ENCODE data around the gene AQP9. TPM values are rescaled to one million over a fixed set of nuclear protein-coding genes. Genes with fewer than 3 reads are reported as not detected.
A peak's percentile ranks its signal among the peaks of the same experiment; 100 is the strongest.

Gene AQP9
- total RNA-seq, 1 donor from 2014 or later = 46.9 TPM

DNA sequence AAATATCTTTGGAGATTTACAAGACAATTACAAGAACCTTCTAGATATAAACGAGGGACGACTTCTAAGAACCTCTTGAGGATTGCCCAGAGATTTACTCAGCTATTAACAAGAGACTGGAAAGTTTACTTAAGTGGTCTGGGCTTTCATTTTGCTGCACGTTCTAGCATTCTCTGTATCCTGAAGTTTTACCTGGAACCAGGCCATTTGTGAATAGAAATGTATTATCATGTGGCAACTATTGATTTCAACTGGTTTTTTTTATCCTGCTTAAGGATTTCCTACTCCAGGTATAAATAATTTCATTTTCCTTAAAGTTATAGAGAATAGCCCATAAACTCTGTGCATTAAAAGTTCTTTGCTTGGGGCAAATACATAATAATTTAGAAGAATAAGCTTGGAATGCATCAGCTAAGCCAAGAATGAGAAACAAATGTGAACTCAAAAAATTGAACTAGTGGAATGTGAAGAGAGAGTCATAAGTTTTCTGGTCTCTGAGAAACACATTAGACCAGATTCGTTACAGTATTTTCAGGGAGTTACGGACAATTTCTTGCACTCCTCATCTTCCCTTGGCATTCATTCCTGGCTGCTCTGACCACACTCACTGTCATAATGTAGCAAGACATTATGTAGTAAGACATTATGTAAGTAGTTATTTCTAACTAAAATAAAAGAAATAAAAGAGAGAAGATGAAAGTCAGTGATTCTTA is 1.3 kb downstream of the AQP9 start:
- TF ChIP-seq CTCF (IDR thresholded peaks at IDR 0.05) = no peak
- peak overlapping the region; percentile 61 for H3K27ac ChIP-seq
- no peaks in the 10 kb centered on the region for H3K27me3 ChIP-seq
- peak overlapping the region; percentile 23 for H3K4me3 ChIP-seq
- H3K4me1 ChIP-seq = peaks cover 16% of the 10 kb centered on the region
- DNase-seq (no peak), ATAC-seq (peak; percentile 39)
- intact Hi-C loops (cut with DNase I) = no loop called here
- no peaks in the 10 kb centered on the region for H3K9me3 ChIP-seq
- no peaks in the 10 kb centered on the region for H3K36me3 ChIP-seq

DNA sequence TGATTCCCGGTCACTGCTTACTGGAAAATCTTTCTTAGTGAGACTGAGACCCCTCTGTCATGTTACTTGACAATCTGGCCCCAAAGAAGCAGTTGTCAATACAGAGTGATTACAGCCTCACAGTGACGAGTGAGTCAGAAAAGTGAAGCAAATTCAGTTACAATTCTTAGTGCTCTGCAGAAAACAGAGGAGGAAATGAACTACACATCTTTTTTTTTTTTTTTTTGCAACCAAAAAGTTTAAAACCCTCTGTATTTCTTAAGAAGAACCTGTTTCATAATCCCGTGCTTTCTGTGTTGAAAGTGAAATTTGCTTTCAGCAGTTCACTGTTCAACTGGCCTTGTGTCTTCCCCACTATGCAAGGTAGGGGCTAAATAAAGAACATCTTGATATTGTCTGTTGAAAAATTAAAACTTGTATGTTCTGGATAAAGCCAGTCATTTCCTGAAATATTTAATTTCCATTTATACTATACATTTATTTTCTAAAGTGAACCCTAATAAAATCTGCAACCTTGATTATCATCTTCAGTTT is 1.9 kb downstream of the AQP9 start:
- peak; percentile 69 for ATAC-seq
- H3K27ac ChIP-seq = peak overlapping the region; percentile 61
- intact Hi-C loops (cut with DNase I) = no loop called here

DNA sequence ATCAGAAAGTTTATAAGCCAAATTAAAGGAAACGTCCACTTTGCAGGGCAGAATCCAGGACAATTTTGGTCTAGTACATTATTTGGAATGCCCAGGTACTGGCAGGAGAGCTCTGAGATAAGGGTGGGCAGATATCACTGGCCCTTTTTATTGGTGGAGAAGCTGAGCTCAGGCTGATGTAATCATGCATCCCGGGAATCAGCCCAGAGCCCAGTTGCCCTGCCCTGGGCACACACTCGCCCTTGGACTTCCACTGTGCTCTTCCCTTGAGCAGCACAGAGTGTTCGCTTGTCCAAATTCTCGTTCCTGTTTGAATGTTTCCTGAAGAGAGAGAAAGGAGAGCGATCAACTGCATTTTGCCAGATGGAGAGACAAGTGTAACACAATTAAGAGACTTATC is 3.7 kb downstream of the AQP9 start:
- ATAC-seq = no peak
- intact Hi-C loops (cut with DNase I) = no loop called here
- H3K9me3 ChIP-seq = no peaks in the 10 kb centered on the region
- no peaks in the 10 kb centered on the region for H3K27me3 ChIP-seq
- DNase-seq = no peak
- H3K4me1 ChIP-seq = peaks cover 16% of the 10 kb centered on the region
- no peaks in the 10 kb centered on the region for H3K36me3 ChIP-seq
- no peak overlapping the region for H3K4me3 ChIP-seq
- H3K27ac ChIP-seq = no peak overlapping the region
- no peak for TF ChIP-seq CTCF (IDR thresholded peaks at IDR 0.05)

More for the DNA sequence above, 1.9 kb downstream of the AQP9 start:
- H3K4me1 ChIP-seq = peaks cover 16% of the 10 kb centered on the region
- peak overlapping the region; percentile 23 for H3K4me3 ChIP-seq
- DNase-seq = no peak
- H3K36me3 ChIP-seq = no peaks in the 10 kb centered on the region
- H3K27me3 ChIP-seq = no peaks in the 10 kb centered on the region
- H3K9me3 ChIP-seq = no peaks in the 10 kb centered on the region
- TF ChIP-seq CTCF (IDR thresholded peaks at IDR 0.05) = no peak

DNA sequence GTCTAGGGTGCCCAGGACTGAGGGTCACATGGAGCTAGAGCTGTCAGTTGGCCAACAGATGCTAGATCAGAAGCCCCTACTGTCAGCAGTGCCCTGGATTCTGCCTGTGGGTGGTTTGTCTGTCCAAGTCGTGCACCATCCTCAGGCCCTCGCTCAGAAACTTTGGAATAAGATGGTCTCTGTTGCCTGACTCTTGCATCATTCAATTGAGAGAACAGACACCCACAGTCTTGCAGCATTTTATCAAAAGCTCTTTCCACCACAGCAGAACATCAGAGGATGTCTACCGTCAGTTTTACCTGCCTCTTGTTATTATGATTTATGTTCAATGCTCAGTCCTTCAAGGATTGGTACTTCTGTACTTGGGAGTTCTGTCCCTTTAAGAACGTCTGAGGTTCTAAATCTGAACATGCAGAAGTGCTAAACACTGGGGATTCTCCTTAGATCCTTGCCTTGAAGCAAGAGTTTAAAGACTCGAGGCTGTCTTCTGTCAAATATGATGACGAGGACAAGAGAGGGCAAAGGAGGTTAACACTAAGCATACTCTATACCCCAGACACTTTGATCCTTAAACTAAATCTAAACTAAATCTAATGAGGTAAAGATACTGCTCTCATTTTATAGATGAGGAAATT is 4.8 kb downstream of the AQP9 start:
- TF ChIP-seq CTCF (IDR thresholded peaks at IDR 0.05) = no peak
- Histone ChIP-seq H3K9me3 (no peaks in the 10 kb centered on the region), H3K4me3 (no peak overlapping the region), H3K27me3 (no peaks in the 10 kb centered on the region), H3K36me3 (no peaks in the 10 kb centered on the region), H3K4me1 (peaks cover 16% of the 10 kb centered on the region), H3K27ac (no peak overlapping the region)
- ATAC-seq (no peak), DNase-seq (no peak)
- intact Hi-C loops (cut with DNase I) = no loop called here

DNA sequence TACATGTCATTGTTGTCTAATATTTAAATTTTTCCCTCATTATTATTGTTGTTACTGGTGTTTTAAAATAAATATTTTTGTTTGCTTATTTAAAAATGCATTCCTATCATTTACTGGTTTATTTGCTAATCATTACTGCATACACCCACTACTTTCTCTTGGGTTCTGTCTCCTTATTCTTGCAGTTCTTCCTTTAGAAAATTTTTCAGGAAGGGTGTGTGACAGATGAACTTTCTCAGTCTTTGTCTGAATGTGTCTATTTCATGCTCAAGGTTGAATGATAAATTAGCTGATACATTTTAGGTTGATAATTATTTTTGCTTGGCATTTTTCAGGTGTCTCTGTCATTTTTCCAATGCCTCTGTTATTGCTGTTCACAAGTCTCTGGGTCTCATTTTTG is 7.4 kb downstream of the AQP9 start:
- intact Hi-C loops (cut with DNase I) = no loop called here
- H3K4me3 ChIP-seq = no peak overlapping the region
- ATAC-seq = no peak
- no peaks in the 10 kb centered on the region for H3K36me3 ChIP-seq
- H3K27ac ChIP-seq = peak overlapping the region; percentile 59
- TF ChIP-seq CTCF (IDR thresholded peaks at IDR 0.05) = no peak
- H3K9me3 ChIP-seq = no peaks in the 10 kb centered on the region
- H3K27me3 ChIP-seq = no peaks in the 10 kb centered on the region
- DNase-seq = no peak
- H3K4me1 ChIP-seq = peaks cover 7% of the 10 kb centered on the region
